Measurements from ENCODE around the gene ADCY1. TPM values are rescaled to one million over a fixed set of nuclear protein-coding genes. Genes with fewer than 3 reads are reported as not detected.
"Not testable (repeated sequence)": the region's sequence is repeated elsewhere in the genome, so short reads cannot be mapped to it uniquely, and the experiment has no call there.

Gene ADCY1
- total RNA-seq, 2 donors from 2014 or later = 0.14 to 0.85 TPM

GRCh38 chr7:45726883-45727282, 152.7 kb downstream of the ADCY1 start:
- Histone ChIP-seq H3K27ac (no peak overlapping the region), H3K9me3 (no peaks in the 10 kb centered on the region), H3K27me3 (replicated peaks; ENCODE audit: insufficient read depth) (no peaks in the 10 kb centered on the region), H3K36me3 (peaks cover 37% of the 10 kb centered on the region), H3K4me3 (no peak overlapping the region), H3K4me1 (ENCODE audit: control insufficient read depth in 1 of 2, low read depth in 2 of 2) (no peaks in the 10 kb centered on the region)
- ATAC-seq (ENCODE audit: insufficient number of reproducible peaks, low FRiP score, low read depth) (no peak), DNase-seq (ENCODE audit: low spot score) (no peak)
- no peak for TF ChIP-seq CTCF (IDR thresholded peaks at IDR 0.05)

GRCh38 chr7:45731692-45732443, 157.7 kb downstream of the ADCY1 start:
- not testable (repeated sequence) for H3K27me3 ChIP-seq (replicated peaks; ENCODE audit: insufficient read depth); ATAC-seq (ENCODE audit: insufficient number of reproducible peaks, low FRiP score, low read depth); DNase-seq (ENCODE audit: low spot score); H3K4me3 ChIP-seq; H3K27ac ChIP-seq; H3K4me1 ChIP-seq (ENCODE audit: control insufficient read depth in 1 of 2, low read depth in 2 of 2); H3K9me3 ChIP-seq
- peaks cover 12% of the 10 kb centered on the region for H3K36me3 ChIP-seq

GRCh38 chr7:45738920-45739319, 164.8 kb downstream of the ADCY1 start:
- not testable (repeated sequence) for H3K4me3 ChIP-seq; H3K27me3 ChIP-seq (replicated peaks; ENCODE audit: insufficient read depth); ATAC-seq (ENCODE audit: insufficient number of reproducible peaks, low FRiP score, low read depth); DNase-seq (ENCODE audit: low spot score); H3K27ac ChIP-seq; H3K9me3 ChIP-seq; H3K4me1 ChIP-seq (ENCODE audit: control insufficient read depth in 1 of 2, low read depth in 2 of 2)
- H3K36me3 ChIP-seq = peaks cover 14% of the 10 kb centered on the region

GRCh38 chr7:45740573-45740972, 166.4 kb downstream of the ADCY1 start:
- peaks cover 22% of the 10 kb centered on the region for H3K36me3 ChIP-seq
- ATAC-seq (ENCODE audit: insufficient number of reproducible peaks, low FRiP score, low read depth) = not testable (repeated sequence)

GRCh38 chr7:45748976-45749375, 174.8 kb downstream of the ADCY1 start:
- not testable (repeated sequence) for H3K36me3 ChIP-seq

More at GRCh38 chr7:45740573-45740972, 166.4 kb downstream of the ADCY1 start:
- H3K9me3 ChIP-seq; H3K4me1 ChIP-seq (ENCODE audit: control insufficient read depth in 1 of 2, low read depth in 2 of 2); H3K27ac ChIP-seq; H3K27me3 ChIP-seq (replicated peaks; ENCODE audit: insufficient read depth); H3K4me3 ChIP-seq; DNase-seq (ENCODE audit: low spot score): not testable (repeated sequence)

GRCh38 chr7:45751352-45751751, 177.2 kb downstream of the ADCY1 start:
- not testable (repeated sequence) for H3K4me3 ChIP-seq; H3K36me3 ChIP-seq; ATAC-seq (ENCODE audit: insufficient number of reproducible peaks, low FRiP score, low read depth); H3K27me3 ChIP-seq (replicated peaks; ENCODE audit: insufficient read depth); H3K4me1 ChIP-seq (ENCODE audit: control insufficient read depth in 1 of 2, low read depth in 2 of 2); H3K9me3 ChIP-seq; H3K27ac ChIP-seq; DNase-seq (ENCODE audit: low spot score)

More at GRCh38 chr7:45748976-45749375, 174.8 kb downstream of the ADCY1 start:
- not testable (repeated sequence) for H3K4me3 ChIP-seq; H3K9me3 ChIP-seq; ATAC-seq (ENCODE audit: insufficient number of reproducible peaks, low FRiP score, low read depth); H3K4me1 ChIP-seq (ENCODE audit: control insufficient read depth in 1 of 2, low read depth in 2 of 2); H3K27ac ChIP-seq; DNase-seq (ENCODE audit: low spot score); H3K27me3 ChIP-seq (replicated peaks; ENCODE audit: insufficient read depth)

GRCh38 chr7:45756333-45756732, 182.2 kb downstream of the ADCY1 start:
- not testable (repeated sequence) for ATAC-seq (ENCODE audit: insufficient number of reproducible peaks, low FRiP score, low read depth); DNase-seq (ENCODE audit: low spot score); H3K9me3 ChIP-seq; H3K4me3 ChIP-seq; H3K27me3 ChIP-seq (replicated peaks; ENCODE audit: insufficient read depth); H3K27ac ChIP-seq; H3K36me3 ChIP-seq; H3K4me1 ChIP-seq (ENCODE audit: control insufficient read depth in 1 of 2, low read depth in 2 of 2)

GRCh38 chr7:45756757-45757156, 182.6 kb downstream of the ADCY1 start:
- ATAC-seq (ENCODE audit: insufficient number of reproducible peaks, low FRiP score, low read depth); H3K36me3 ChIP-seq; H3K9me3 ChIP-seq; H3K27me3 ChIP-seq (replicated peaks; ENCODE audit: insufficient read depth); H3K4me3 ChIP-seq; DNase-seq (ENCODE audit: low spot score); H3K27ac ChIP-seq; H3K4me1 ChIP-seq (ENCODE audit: control insufficient read depth in 1 of 2, low read depth in 2 of 2): not testable (repeated sequence)
- peak; percentile 26 for TF ChIP-seq CTCF (IDR thresholded peaks at IDR 0.05)

GRCh38 chr7:45759464-45759863, 185.3 kb downstream of the ADCY1 start:
- ATAC-seq (ENCODE audit: insufficient number of reproducible peaks, low FRiP score, low read depth); DNase-seq (ENCODE audit: low spot score); H3K27me3 ChIP-seq (replicated peaks; ENCODE audit: insufficient read depth); H3K36me3 ChIP-seq; H3K4me3 ChIP-seq; H3K27ac ChIP-seq; H3K9me3 ChIP-seq: not testable (repeated sequence)
- peaks cover 12 to 16% of the 10 kb centered on the region in 2 donors for H3K4me1 ChIP-seq (ENCODE audit: control insufficient read depth in 1 of 2, low read depth in 2 of 2)

- H3K27ac ChIP-seq = peak overlapping the region; percentile 66 to 74
- DNase-seq (ENCODE audit: low spot score); H3K27me3 ChIP-seq (replicated peaks; ENCODE audit: insufficient read depth); H3K36me3 ChIP-seq; H3K9me3 ChIP-seq: not testable (repeated sequence)
- peaks cover 12 to 16% of the 10 kb centered on the region in 2 donors for H3K4me1 ChIP-seq (ENCODE audit: control insufficient read depth in 1 of 2, low read depth in 2 of 2)
- peak overlapping the region; percentile 48 for H3K4me3 ChIP-seq
- peak; percentile 96 for ATAC-seq (ENCODE audit: insufficient number of reproducible peaks, low FRiP score, low read depth)
Measured at GRCh38 chr7:45761545-45762205, 187.5 kb downstream of the ADCY1 start.

Data from thoracic aorta (tissue), 2 donors.